Epithelial cell of proximal tubule (primary cell): Measurements from ENCODE around the gene EPHB2. TPM values are rescaled to one million over a fixed set of nuclear protein-coding genes. Genes with fewer than 3 reads are reported as not detected.

Experiments used
- DNase-seq: peaks from one replicate; pipeline ENCODE4 v3.0.0-alpha.2; 2011; ENCODE audit warnings: low read depth
- H3K4me3 ChIP-seq: 2 replicates; pipeline ENCODE4 v1.5.1; 2011; ENCODE audit warnings: low read depth, mild to moderate bottlenecking, low read length
- total RNA-seq: library from RNA; depleted of rRNA; stranded (reverse); fragments of >200 nt; gene quantifications from 2 replicates; pipeline ENCODE4 v1.2.3, GENCODE V29; 2015
- TF ChIP-seq, protein P1 (sequence below): conservative IDR thresholded peaks from 2 replicates; pipeline ENCODE4 v1.5.1; 2012; ENCODE audit warnings: low read depth, mild to moderate bottlenecking, low read length

The EPHB2 gene
- total RNA-seq, 1 donor from 2014 or later: 47.8 TPM

DNA sequence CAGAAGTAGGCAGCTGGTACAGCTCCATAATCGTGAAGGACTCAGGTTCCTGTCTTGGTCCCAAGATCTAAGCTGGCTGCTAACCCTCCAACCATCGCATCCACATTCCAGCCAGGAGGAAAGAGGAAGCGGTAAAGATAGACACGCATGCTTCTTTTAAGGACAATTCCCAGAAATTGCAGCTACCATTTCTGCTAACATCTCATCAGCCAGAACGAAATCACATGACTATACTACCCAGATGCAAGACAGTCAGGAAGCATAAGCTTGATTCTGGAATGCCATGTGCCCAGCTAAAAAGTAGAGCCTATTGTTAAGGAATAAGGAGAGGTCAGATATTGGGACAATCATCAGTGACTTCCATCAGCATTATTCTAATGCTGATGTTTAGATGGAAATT is 110.4 kb downstream of the EPHB2 start:
- H3K4me3 ChIP-seq: no peak overlapping the region
- no peak for DNase-seq
- TF ChIP-seq, protein P1, sequence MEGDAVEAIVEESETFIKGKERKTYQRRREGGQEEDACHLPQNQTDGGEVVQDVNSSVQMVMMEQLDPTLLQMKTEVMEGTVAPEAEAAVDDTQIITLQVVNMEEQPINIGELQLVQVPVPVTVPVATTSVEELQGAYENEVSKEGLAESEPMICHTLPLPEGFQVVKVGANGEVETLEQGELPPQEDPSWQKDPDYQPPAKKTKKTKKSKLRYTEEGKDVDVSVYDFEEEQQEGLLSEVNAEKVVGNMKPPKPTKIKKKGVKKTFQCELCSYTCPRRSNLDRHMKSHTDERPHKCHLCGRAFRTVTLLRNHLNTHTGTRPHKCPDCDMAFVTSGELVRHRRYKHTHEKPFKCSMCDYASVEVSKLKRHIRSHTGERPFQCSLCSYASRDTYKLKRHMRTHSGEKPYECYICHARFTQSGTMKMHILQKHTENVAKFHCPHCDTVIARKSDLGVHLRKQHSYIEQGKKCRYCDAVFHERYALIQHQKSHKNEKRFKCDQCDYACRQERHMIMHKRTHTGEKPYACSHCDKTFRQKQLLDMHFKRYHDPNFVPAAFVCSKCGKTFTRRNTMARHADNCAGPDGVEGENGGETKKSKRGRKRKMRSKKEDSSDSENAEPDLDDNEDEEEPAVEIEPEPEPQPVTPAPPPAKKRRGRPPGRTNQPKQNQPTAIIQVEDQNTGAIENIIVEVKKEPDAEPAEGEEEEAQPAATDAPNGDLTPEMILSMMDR: no peak

DNA sequence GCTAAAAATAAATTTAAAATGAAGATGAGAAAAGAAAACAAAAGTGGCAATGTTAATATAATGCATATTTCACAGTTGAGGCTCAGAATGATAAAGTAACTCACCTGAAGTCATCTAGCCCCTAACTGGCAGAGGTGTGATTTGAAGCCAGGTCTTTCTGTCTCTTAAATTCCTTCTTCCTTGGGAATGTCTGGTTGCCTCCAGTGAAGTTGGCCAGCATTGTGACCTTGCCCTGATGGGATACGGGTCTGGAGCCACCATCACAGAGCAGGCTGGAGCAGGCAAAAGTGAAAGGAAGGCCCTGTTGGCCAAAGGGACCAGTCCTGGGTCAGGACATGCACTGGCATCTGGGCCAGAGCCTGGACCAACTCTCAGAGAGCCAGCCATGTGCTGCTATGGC is 111.7 kb downstream of the EPHB2 start:
- TF ChIP-seq, protein P1: no peak
- H3K4me3 ChIP-seq: no peak overlapping the region
- no peak for DNase-seq

DNA sequence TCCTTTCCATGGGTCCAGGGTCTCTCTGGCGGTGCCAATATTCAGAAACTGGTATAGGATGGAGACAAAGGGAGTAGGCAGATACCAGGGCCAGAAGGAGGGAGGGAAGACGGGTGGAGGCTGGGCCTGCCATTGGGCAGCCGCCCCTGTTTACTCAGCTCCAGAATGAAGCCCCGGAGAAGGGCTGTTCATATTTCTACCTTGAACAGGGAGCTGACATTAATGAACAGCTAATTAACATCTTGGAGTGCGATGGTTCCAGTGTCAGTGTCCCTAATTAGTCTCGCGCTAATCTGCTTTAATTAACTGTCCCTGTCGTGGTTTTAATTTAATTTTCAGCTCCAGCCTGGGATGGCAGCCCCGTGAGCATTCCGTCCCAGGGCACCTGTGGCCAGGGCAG is 113.8 kb downstream of the EPHB2 start:
- no peak overlapping the region for H3K4me3 ChIP-seq
- TF ChIP-seq, protein P1: no peak
- no peak for DNase-seq

DNA sequence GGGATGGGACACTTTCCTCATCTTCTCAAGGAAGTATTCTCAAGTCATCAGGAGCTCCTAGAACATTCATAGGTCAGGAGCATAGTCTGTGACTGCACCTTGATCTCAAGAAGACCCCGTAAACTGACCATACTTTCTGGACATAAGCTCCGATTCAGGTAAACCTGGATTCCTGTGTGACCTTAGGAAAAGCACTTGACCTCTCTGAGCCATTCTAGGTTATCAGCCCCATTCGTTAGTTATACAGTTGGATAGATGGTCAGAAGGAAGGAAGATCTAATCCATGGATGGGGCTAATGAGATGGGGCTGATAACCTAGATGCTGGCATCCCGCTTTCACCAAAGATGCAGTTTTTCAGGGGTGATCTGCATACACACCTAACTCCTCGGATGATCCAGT is 114.3 kb downstream of the EPHB2 start:
- TF ChIP-seq, protein P1: no peak
- DNase-seq: no peak
- no peak overlapping the region for H3K4me3 ChIP-seq

DNA sequence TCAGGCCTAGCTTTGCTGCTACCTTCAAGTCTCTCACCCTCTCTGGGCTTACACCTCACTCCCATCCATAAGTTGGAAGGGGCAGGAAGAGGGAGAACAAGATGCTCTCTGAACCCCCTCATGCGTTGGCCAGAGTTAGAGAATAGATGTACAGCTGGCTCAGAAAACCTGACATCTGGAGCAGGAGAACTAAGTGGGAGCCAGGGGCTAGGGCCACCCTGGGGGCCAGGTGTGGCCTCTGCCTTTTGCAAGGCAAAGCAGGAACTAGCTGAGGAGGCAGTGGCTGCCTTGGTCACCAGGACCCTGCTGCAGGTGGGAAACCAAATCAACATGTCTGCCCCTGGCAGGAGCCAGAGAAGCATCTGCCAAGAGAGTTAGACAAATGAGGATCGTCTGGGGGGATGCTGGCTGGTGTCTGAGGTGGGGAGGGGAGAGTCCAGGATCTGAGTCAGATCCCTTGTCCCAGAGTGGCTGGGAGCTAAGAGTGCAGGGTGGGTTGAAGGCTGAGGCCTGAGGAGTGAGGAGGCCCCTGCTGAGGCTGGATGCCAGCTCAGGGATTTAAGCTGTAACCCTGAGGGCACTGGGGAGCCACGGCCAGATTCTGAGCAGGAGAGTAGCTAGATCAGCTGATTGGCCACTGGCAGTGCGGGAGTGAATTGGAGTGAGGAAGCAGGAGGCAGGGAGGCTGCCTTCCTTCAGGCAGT is 115.0 kb downstream of the EPHB2 start:
- TF ChIP-seq, protein P1: no peak
- no peak overlapping the region for H3K4me3 ChIP-seq
- DNase-seq: no peak

DNA sequence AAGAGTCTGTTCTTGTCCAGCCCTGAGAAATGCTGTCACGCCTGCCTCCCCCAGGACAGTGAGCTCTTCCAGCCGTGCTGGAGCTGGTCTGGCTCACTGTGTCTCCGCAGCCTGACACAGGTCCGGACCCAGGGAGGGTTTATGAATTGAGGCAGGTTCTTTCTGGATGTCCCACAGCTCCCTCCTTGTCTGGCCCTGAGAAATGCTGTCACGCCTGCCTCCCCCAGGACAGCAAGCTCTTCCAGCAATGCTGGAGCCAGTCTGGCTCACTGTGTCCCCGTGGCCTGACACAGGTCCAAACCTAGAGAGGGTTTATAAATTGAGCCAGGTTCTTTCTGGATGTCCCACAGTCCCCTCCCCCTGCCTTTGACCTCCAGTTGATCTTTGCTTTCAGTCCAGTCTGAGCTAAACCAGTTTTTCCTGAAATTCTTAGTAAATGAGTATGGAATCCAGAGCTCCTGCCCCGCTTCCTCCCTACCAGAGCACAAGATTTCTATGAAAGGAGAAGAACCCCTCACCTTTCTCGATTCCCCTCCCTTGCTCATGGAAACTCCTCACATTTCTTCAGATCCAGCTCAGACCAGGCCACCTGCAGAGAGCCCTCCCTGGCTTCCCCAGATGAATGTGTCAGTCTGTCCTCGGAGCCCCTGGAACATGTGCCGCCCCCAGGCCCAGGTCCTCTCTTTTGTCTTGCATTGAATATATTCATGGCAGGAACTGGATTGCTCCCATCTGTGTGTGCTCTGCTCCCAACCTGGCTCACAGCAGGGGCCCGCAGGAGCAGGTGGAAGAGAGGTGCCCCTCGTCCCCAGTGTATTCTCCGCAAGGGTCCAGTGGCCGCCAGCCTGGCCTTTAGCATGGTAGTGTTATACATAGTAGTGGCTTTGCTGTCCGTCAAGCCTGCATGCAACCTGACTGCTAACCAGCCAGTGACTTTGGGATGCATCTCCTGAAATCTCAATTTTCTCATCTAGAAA is 116.3 kb downstream of the EPHB2 start:
- TF ChIP-seq, protein P1: no peak
- H3K4me3 ChIP-seq: no peak overlapping the region
- DNase-seq: no peak
